Ascending aorta (tissue), 2 donors: ENCODE data around the gene SORCS1. TPM values are rescaled to one million over a fixed set of nuclear protein-coding genes. Genes with fewer than 3 reads are reported as not detected.

Source experiments
- DNase-seq, 2 donors: peaks; one replicate each; pipeline ENCODE4 v3.0.0-alpha.2; 2019; ENCODE audit warnings: low spot score in 2 of 2
- H3K27ac ChIP-seq, 2 donors: fragments of 200-600 bp; sonication (generic); one replicate each; pipeline ENCODE4 v1.5.1; 2016 to 2017; ENCODE audit warnings: mild to moderate bottlenecking in 1 of 2
- H3K27me3 ChIP-seq: fragments of 200-600 bp; sonication (generic); one replicate; pipeline ENCODE4 v1.5.1; 2017
- H3K36me3 ChIP-seq, 2 donors: fragments of 200-600 bp; sonication (generic); one replicate each; pipeline ENCODE4 v1.5.1; 2016
- H3K4me1 ChIP-seq, 2 donors: fragments of 200-600 bp; sonication (generic); one replicate each; pipeline ENCODE4 v1.5.1; 2016 to 2017; ENCODE audit warnings: mild to moderate bottlenecking in 1 of 2
- H3K4me3 ChIP-seq, 2 donors: fragments of 200-600 bp; sonication (generic); one replicate each; pipeline ENCODE4 v1.5.1; 2016 to 2017; ENCODE audit warnings: mild to moderate bottlenecking in 1 of 2
- H3K9me3 ChIP-seq, 2 donors: fragments of 200-600 bp; sonication (generic); one replicate each; pipeline ENCODE4 v1.5.1; 2016
- CTCF ChIP-seq, 3 experiments: fragments of 200-600 bp in 2 of 3; fragments of 450-650 bp in 1 of 3; sonication (generic) in 2 of 3; IDR thresholded peaks; one replicate each; pipeline ENCODE4 v1.5.1; 2016 to 2019; ENCODE audit warnings: antibody characterized with exemption in 3 of 3, mild to moderate bottlenecking in 1 of 3, moderate library complexity in 1 of 3
- intact Hi-C: fragments of 100-400 bp; cut with DNase I; formaldehyde crosslinking; loops from one replicate; pipeline ENCODE4 v1.15.1; 2023
- total RNA-seq: library from RNA; depleted of rRNA; stranded (reverse); fragments of >200 nt; gene quantifications from one replicate; pipeline ENCODE4 v1.1.0, GENCODE V29; 2016

The SORCS1 gene
- total RNA-seq, 1 donor from 2014 or later, result not detected

GRCh38 chr10:107159871-107160270 lies 4.6 kb downstream of the SORCS1 start:
- intact Hi-C loops, result no loop called here
- Histone ChIP-seq H3K9me3 (no peaks in the 10 kb centered on the region), H3K36me3 (no peaks in the 10 kb centered on the region), H3K4me1 (no peaks in the 10 kb centered on the region), H3K27me3 (no peaks in the 10 kb centered on the region), H3K4me3 (no peak overlapping the region), H3K27ac (no peak overlapping the region)
- TF ChIP-seq CTCF (IDR thresholded peaks at IDR 0.05), result no peak
- DNase-seq, result no peak

- H3K4me1 ChIP-seq, result no peaks in the 10 kb centered on the region
- intact Hi-C loops, result no loop called here
- no peak overlapping the region for H3K27ac ChIP-seq
- H3K27me3 ChIP-seq, result no peaks in the 10 kb centered on the region
- no peak for DNase-seq
- H3K9me3 ChIP-seq, result no peaks in the 10 kb centered on the region
- TF ChIP-seq CTCF (IDR thresholded peaks at IDR 0.05), result no peak
- no peak overlapping the region for H3K4me3 ChIP-seq
- H3K36me3 ChIP-seq, result no peaks in the 10 kb centered on the region
Measured at GRCh38 chr10:107157071-107157470, 7.4 kb downstream of the SORCS1 start.

GRCh38 chr10:107152087-107152486 lies 12.4 kb downstream of the SORCS1 start:
- Histone ChIP-seq H3K4me3 (no peak overlapping the region), H3K27me3 (no peaks in the 10 kb centered on the region), H3K9me3 (no peaks in the 10 kb centered on the region), H3K27ac (no peak overlapping the region), H3K4me1 (no peaks in the 10 kb centered on the region), H3K36me3 (no peaks in the 10 kb centered on the region)
- intact Hi-C loops, result no loop called here
- TF ChIP-seq CTCF (IDR thresholded peaks at IDR 0.05), result no peak
- no peak for DNase-seq

GRCh38 chr10:107148906-107149305 lies 15.6 kb downstream of the SORCS1 start:
- intact Hi-C loops, result no loop called here
- no peak for DNase-seq
- no peaks in the 10 kb centered on the region for H3K27me3 ChIP-seq
- no peaks in the 10 kb centered on the region for H3K4me1 ChIP-seq
- no peaks in the 10 kb centered on the region for H3K36me3 ChIP-seq
- no peaks in the 10 kb centered on the region for H3K9me3 ChIP-seq
- no peak for TF ChIP-seq CTCF (IDR thresholded peaks at IDR 0.05)
- H3K27ac ChIP-seq, result no peak overlapping the region
- H3K4me3 ChIP-seq, result no peak overlapping the region

DNA sequence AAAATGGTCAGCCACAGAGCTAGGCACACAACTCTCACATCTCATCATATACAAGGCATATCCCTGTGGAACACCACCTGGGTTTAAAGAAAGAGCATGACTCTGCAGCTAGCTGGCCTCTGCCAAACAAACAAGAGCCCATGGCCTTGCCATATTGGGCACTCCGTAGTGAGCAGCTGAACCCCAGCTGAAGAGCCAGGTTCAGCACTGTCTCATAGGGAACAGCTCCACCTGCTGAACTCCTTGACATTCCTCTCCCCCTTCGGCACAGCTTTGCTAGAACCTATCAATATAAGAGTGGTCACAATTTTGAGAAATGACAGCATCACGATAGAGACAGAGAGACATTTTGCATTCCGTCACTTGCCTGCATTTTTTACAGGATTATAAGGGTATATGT lies 20.0 kb downstream of the SORCS1 start:
- no peaks in the 10 kb centered on the region for H3K4me1 ChIP-seq
- no peaks in the 10 kb centered on the region for H3K36me3 ChIP-seq
- no peak overlapping the region for H3K27ac ChIP-seq
- H3K4me3 ChIP-seq, result no peak overlapping the region
- intact Hi-C loops, result no loop called here
- no peaks in the 10 kb centered on the region for H3K9me3 ChIP-seq
- DNase-seq, result no peak
- H3K27me3 ChIP-seq, result no peaks in the 10 kb centered on the region
- TF ChIP-seq CTCF (IDR thresholded peaks at IDR 0.05), result no peak

DNA sequence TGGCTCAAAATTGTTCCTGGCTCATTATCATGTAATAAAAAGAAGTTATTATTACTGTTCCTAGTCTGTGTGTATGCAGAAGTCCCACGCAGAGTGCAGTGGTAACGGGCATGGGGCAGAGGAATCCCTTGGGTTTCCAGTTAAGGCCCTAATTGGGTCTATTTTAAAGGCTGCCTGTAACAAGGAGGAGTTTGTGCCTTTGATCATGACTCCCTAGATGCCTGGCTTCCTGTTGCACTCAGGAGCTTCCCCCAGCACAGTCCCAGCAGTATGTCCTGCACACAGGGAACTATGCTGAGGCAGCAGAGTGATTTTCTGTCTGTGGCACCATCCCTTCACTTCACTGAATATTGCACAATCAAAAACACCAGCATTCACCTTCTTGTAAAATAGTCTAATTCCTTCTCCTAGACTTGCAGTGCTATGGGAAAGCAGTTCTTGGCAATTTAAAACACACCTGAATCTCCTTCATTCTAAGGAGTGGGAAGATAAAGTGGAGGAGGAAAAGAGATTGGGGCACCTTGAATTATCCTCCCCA lies 22.9 kb downstream of the SORCS1 start:
- intact Hi-C loops, result no loop called here
- Histone ChIP-seq H3K4me1 (no peaks in the 10 kb centered on the region), H3K4me3 (no peak overlapping the region), H3K27ac (no peak overlapping the region), H3K27me3 (no peaks in the 10 kb centered on the region), H3K9me3 (no peaks in the 10 kb centered on the region), H3K36me3 (no peaks in the 10 kb centered on the region)
- no peak for DNase-seq
- no peak for TF ChIP-seq CTCF (IDR thresholded peaks at IDR 0.05)
